T-helper 1 cell treated with Interleukin-12 subunit alpha and Interleukin-12 subunit beta and Interleukin-4 antibody, amounts not matched to agents 30 μg/mL and 1 μg/mL, for 36 hours (primary cell): ENCODE results near the gene PTPRN2.

ENCODE experiments used
- H3K27ac Mint-ChIP-seq: one replicate; pipeline ENCODE4 v1.8.0; 2021; ENCODE audit warnings: mild to moderate bottlenecking, mixed read lengths
- H3K27me3 Mint-ChIP-seq: one replicate; pipeline ENCODE4 v1.8.0; 2021; ENCODE audit warnings: low read depth, mixed read lengths
- H3K36me3 Mint-ChIP-seq: one replicate; pipeline ENCODE4 v1.8.0; 2021; ENCODE audit warnings: low read depth, mixed read lengths
- H3K4me1 Mint-ChIP-seq: one replicate; pipeline ENCODE4 v1.8.0; 2021; ENCODE audit warnings: low read depth, mixed read lengths
- H3K4me3 Mint-ChIP-seq: one replicate; pipeline ENCODE4 v1.8.0; 2021; ENCODE audit warnings: mild to moderate bottlenecking, moderate library complexity, mixed read lengths
- H3K9me3 Mint-ChIP-seq: one replicate; pipeline ENCODE4 v1.8.0; 2021; ENCODE audit warnings: mixed read lengths

The PTPRN2 gene

DNA sequence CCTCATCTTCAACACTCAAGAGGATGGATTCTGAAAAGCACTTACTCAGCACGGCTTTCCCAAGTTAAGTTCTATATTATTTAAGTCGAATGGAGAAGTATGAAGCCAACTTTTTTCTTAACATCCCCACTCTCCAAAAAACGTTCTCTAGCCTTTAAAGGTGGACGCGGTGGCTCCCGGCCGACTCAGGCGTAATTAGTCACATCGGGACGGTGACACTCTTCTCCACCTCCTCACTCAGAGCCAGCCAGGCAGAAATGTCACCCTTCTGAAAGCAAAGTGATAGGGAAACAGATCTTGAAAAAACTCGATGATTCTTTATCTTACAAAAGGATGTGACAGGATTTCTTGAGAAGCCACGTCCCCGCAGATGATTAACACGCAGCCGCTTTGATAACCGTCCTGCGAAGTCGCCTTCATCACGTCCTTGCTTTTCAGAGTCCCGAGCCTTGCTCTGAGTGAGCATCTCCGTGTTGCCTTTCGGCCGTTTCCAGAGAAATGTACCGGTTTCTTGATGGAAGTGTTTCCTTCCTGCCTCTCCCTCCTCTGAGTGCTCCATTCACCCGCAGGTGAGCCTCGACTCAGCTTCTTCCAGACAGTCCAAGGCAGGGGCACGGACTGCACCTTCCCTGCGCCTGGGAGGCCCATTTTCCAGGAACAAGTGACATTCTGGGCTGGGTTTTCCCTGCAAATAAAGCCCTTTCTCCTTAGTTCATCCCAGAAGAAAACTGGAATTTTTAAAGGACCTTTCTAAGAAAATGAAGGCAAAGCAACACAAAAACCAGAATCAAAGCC, 936.1 kb downstream of the PTPRN2 start:
- Mint-ChIP-seq H3K36me3 (no peaks in the 10 kb centered on the region), H3K4me3 (no peak overlapping the region), H3K4me1 (no peaks in the 10 kb centered on the region), H3K27ac (no peak overlapping the region), H3K27me3 (no peaks in the 10 kb centered on the region), H3K9me3 (no peaks in the 10 kb centered on the region)

DNA sequence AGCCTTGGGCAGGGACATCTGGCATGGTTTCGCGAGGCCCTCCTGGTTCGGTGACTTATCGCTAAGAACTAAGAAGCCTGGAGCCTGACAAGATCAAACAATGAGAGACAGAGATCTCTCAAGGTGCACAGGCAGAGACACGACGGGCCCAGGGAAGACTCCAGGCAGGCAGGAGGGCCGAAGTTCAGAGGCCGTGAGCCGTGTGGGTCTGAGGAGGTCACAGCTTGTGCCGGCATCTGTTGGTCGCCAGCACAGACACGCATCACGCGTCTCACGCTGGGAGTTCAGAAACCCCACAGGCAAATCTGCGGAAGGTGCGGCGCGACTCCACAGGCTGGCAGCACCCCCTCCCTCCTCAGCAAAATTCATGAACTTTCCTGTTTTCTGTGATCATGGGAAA, 936.8 kb downstream of the PTPRN2 start:
- H3K4me3 Mint-ChIP-seq = no peak overlapping the region
- no peaks in the 10 kb centered on the region for H3K27me3 Mint-ChIP-seq
- H3K27ac Mint-ChIP-seq = no peak overlapping the region
- H3K9me3 Mint-ChIP-seq = no peaks in the 10 kb centered on the region
- H3K36me3 Mint-ChIP-seq = no peaks in the 10 kb centered on the region
- no peaks in the 10 kb centered on the region for H3K4me1 Mint-ChIP-seq

DNA sequence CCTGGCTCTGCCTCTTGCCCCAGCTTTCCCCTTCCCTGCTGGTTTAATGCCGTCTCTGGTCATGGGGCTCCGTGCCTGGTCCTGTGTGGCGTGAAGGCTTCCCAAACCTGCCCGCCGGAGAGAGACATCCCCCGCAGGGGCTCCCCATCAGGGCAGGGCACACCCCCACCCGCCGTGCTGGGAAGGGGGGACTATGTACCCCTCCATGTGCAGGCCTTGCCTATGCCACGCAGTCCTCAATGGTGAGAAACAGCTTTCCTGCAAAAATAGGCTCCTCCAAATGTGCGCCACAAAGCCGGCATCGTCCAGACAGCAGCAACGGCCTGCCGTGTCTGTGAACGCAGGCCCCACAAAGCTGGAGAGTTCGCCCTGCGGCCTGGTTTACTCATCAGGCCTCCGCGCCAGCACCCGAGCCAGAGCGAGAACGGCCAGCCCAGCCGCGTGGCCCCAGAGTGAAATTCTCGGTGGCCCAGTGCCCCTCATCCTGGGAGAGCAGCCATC, 937.4 kb downstream of the PTPRN2 start:
- Mint-ChIP-seq H3K27me3 (no peaks in the 10 kb centered on the region), H3K4me3 (no peak overlapping the region), H3K4me1 (peaks cover 2% of the 10 kb centered on the region), H3K27ac (no peak overlapping the region), H3K36me3 (no peaks in the 10 kb centered on the region), H3K9me3 (no peaks in the 10 kb centered on the region)

DNA sequence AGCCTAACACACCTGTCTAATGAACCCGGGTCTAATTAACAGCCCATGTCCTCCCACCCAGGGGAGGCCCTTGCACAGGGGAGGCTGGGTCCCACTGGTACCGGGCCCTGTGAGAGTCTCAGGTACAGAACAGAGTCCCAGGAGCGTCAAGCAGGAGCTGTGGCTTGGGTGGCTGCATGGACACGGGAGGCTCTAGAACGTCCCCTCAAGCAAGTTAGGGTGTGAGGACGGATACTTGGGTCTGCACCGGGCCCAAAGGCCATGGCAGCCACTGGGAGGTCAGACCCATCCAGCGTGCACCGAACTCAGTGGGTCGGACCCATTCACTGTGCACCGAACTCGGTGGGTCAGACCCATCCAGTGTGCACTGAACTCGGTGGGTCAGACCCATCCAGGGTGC, 941.1 kb downstream of the PTPRN2 start:
- Mint-ChIP-seq H3K36me3 (no peaks in the 10 kb centered on the region), H3K4me1 (peaks cover 2% of the 10 kb centered on the region), H3K4me3 (no peak overlapping the region), H3K27ac (no peak overlapping the region), H3K27me3 (no peaks in the 10 kb centered on the region), H3K9me3 (peaks cover 4% of the 10 kb centered on the region)

DNA sequence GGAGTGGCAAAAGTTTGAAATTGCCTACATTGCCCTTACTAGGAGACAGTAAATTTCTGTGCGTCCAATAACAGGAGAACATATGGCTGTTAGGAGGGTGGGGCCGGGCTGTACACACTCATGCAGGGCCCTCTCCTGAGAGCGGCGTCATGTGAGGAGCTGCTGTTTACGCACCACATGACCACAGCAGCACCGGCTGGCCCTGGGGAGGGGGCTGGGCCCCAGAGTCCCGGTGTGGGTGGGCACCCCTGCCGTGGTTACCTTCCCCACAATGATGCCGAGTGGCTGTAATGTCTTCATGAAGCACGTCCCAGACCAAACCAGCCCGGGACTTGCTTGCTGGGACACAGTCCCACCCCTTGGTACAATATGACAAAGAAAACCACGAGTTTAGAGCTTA, 942.1 kb downstream of the PTPRN2 start:
- no peak overlapping the region for H3K27ac Mint-ChIP-seq
- H3K4me1 Mint-ChIP-seq = peaks cover 2% of the 10 kb centered on the region
- H3K27me3 Mint-ChIP-seq = no peaks in the 10 kb centered on the region
- H3K9me3 Mint-ChIP-seq = peaks cover 10% of the 10 kb centered on the region
- H3K36me3 Mint-ChIP-seq = no peaks in the 10 kb centered on the region
- no peak overlapping the region for H3K4me3 Mint-ChIP-seq

DNA sequence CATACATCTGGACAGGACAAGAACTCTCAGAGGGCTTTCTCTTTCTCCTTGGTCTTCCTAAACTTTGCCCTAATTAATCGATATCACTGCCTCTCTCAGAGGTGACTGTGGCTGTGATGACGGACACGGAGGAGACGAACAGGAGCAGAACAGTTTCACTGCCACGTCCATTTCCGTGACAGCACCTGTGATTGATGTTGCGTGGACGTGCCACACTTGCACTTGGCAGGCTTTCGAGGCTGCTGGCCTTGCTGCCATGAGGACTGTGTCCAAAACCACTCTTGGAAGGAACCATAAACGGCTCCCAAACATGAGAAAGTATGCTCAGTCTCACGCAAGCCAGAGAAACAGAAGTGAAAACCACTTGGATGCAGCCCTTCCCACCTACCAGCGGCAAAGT, 942.7 kb downstream of the PTPRN2 start:
- Mint-ChIP-seq H3K4me3 (no peak overlapping the region), H3K27ac (no peak overlapping the region), H3K4me1 (peaks cover 2% of the 10 kb centered on the region), H3K36me3 (no peaks in the 10 kb centered on the region), H3K27me3 (peaks cover 4% of the 10 kb centered on the region), H3K9me3 (peaks cover 16% of the 10 kb centered on the region)

DNA sequence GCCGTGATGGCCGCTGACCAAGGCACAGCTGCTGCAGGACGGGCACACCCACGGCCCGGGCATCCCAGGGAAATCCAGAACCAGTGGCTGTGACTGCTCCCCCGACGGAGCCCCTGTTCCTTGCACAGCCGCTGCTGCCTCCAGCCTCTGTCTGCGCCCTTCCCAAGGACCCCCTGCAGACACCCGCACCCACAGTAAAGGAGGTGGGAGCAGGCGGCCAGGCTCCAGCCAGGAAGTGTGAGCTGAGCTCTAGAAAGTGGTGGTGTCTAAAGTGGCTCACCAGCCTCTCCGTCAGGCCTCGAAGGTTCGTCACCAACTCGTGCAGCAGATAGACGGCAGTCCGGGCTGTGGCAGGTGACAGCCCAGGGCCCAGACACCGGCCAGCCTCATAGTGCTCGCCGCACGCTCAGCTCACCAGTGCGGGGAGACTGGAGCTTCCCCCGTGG, 944.1 kb downstream of the PTPRN2 start:
- Mint-ChIP-seq H3K27me3 (peaks cover 4% of the 10 kb centered on the region), H3K4me1 (peaks cover 2% of the 10 kb centered on the region), H3K4me3 (no peak overlapping the region), H3K9me3 (peaks cover 26% of the 10 kb centered on the region), H3K36me3 (no peaks in the 10 kb centered on the region), H3K27ac (no peak overlapping the region)

DNA sequence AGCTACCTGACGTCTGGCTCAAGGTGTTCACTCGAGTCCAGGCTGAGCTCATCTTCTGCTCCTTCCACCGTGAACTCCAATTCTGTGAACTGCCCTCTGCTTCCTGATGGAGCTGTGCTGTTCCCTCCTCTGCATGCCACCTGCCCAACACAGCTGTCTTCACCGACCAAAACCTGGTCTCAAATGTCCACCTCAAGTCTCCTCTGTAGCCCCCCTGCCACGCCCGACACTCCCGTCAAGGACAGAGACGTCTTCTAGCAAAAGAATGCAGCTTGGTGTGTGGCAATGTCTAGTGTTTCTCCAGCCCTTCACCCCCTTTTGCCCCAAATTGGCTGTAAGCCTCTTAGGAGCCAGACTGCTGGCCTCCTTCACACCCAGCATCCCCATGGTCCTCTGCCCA, 945.8 kb downstream of the PTPRN2 start:
- Mint-ChIP-seq H3K4me1 (peaks cover 2% of the 10 kb centered on the region), H3K27me3 (peaks cover 9% of the 10 kb centered on the region), H3K4me3 (no peak overlapping the region), H3K9me3 (peaks cover 26% of the 10 kb centered on the region), H3K27ac (no peak overlapping the region), H3K36me3 (no peaks in the 10 kb centered on the region)

DNA sequence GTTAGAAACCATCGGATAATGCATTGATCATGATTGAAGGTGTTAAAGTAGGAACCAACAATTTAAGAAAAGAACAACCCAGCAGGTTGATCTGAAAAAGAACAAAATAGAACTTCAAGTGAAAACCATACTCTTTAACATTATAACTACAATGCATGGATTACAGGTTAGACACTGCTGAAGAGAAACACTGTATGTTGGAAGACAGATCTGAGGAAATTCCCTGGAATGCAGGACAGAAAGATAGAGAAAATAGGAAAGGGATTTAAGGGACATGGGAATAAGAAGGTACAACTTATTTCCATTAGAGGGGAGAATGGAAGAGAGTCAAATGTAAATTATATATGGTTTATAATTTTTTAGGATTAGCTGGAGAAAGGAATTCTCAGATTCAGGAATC, 947.5 kb downstream of the PTPRN2 start:
- H3K9me3 Mint-ChIP-seq = peaks cover 26% of the 10 kb centered on the region
- no peak overlapping the region for H3K27ac Mint-ChIP-seq
- no peaks in the 10 kb centered on the region for H3K4me1 Mint-ChIP-seq
- no peak overlapping the region for H3K4me3 Mint-ChIP-seq
- H3K36me3 Mint-ChIP-seq = no peaks in the 10 kb centered on the region
- peaks cover 26% of the 10 kb centered on the region for H3K27me3 Mint-ChIP-seq

DNA sequence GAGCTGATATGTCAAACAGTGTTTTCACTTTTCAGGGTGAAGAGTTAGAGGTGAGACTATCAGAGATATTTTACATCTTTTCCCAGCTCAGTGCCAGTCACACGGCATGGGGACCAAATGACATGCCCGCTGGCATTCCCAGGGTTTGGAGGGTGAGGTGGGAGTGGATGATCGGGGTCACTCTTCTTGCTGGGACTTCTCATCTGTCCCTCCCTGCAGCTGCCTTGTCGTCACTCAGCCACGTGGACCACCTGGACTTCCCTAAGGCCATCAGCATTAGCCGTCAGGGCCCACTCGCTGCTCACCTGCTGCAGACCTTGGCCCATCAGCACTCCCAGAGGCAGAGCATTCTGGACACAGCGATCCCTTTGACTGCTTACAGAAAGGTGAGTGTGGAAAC, 949.1 kb downstream of the PTPRN2 start:
- H3K9me3 Mint-ChIP-seq = peaks cover 26% of the 10 kb centered on the region
- H3K4me1 Mint-ChIP-seq = no peaks in the 10 kb centered on the region
- H3K27ac Mint-ChIP-seq = no peak overlapping the region
- no peaks in the 10 kb centered on the region for H3K36me3 Mint-ChIP-seq
- H3K4me3 Mint-ChIP-seq = no peak overlapping the region
- H3K27me3 Mint-ChIP-seq = peaks cover 26% of the 10 kb centered on the region

DNA sequence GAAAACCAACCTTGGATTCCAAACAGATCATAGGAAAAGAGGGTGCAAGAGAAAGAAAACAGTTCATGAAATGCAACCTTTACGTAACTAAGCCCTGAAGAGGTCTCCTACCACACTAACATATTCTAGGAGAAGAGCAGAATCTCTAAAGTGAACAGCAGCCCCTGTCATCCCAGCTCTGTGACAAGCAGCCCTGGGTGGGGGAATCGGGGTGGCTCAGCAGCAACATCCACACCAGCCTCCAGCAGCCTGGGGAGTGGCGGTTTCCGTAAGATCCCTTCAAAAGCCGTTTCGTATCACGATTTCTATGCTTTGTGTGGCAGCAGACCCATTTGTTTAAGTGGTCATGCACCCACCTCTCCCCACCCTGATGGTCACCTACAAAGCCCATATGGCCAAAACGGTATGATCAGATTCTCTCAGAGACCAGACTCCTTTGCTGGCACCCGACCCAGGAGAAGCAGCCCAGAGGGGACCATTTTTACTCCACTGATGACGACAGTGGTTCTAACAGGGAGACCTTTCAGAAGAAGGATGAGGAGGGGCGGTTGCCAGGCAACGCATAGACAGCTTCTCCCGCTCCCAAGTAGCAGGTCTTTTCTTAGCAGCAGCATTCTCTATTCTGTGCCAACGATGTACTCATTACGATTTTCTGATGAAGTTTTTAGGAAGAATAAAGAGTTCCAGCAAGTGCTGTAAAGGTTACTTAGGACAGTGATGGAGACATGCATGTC, 950.2 kb downstream of the PTPRN2 start:
- no peaks in the 10 kb centered on the region for H3K36me3 Mint-ChIP-seq

DNA sequence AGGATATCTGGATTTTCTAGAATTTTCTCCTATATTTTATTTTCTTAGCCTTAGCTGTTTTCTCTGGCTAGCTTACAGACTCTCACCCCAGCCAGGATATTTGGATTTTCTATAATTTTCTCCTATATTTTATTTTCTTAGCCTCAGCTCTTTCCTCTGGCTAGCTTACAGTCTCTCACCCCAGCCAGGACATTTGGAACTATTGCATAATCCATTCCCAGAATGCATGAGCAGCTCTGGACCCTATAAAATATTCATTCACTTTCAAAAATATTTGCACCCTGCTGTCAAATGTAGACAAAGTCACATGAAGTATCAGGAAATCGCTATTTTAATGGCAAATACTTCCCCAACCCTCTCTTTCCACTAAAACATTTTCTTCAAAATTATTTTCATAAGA, 952.0 kb downstream of the PTPRN2 start:
- Mint-ChIP-seq H3K4me1 (no peaks in the 10 kb centered on the region), H3K27me3 (peaks cover 31% of the 10 kb centered on the region), H3K9me3 (peaks cover 18% of the 10 kb centered on the region), H3K27ac (no peak overlapping the region), H3K4me3 (no peak overlapping the region), H3K36me3 (no peaks in the 10 kb centered on the region)

More for the DNA sequence above, 950.2 kb downstream of the PTPRN2 start:
- Mint-ChIP-seq H3K27ac (no peak overlapping the region), H3K27me3 (peaks cover 26% of the 10 kb centered on the region), H3K4me1 (no peaks in the 10 kb centered on the region), H3K9me3 (peaks cover 26% of the 10 kb centered on the region), H3K4me3 (no peak overlapping the region)

DNA sequence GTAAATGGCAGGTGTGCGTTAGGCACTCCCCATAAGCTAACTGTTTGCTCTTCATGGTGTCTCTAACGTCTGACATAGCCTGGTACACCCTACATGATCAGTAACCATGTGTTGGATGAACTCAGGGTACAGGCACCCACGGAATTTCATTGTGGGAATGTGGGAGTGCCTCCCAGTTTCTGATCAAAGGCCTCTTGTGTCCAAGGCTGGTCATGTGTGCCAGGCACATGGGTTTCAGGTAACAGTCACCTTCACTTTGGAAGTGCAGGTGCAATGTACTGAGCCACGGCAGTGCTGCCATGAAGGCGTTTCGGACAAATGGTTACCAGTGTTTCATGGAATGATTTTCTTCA, 952.5 kb downstream of the PTPRN2 start:
- no peak overlapping the region for H3K4me3 Mint-ChIP-seq
- H3K36me3 Mint-ChIP-seq = no peaks in the 10 kb centered on the region
- H3K27ac Mint-ChIP-seq = no peak overlapping the region
- peaks cover 33% of the 10 kb centered on the region for H3K27me3 Mint-ChIP-seq
- no peaks in the 10 kb centered on the region for H3K4me1 Mint-ChIP-seq
- peaks cover 12% of the 10 kb centered on the region for H3K9me3 Mint-ChIP-seq

DNA sequence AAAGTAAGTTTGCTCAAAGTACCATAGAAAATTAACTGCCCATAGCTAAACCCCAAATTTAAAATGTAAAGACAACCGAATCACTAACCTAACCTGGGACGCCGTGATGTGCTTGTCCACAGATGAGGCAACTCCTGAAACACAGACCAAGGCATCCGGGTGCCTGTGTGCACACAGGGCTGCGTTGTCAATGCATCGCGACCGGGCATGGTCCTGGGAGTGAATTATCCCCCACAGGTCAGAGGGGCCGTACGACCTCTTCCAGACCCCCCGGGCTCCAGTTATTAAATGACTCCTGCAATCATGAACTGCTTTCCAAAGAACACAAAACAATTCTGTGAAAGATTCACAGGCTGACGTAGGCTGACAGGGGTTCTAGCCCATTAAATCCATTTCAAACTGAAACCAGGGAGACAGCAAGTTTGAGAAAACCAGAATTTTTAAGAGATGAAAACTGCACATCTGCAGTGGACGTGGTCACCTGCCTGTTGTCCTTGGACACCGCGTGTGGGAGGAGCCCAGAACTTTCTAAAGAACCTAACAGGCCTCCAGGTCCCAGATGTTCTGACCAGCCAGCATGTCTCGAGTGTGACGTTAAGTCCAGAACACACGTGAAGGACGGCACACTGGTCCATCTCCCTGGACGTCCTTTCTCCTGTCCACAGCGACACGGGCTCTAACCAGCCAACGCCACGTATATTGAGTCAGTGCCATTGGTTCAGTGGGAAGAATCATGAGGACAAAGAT, 953.0 kb downstream of the PTPRN2 start:
- peaks cover 7% of the 10 kb centered on the region for H3K9me3 Mint-ChIP-seq
- H3K36me3 Mint-ChIP-seq = no peaks in the 10 kb centered on the region
- H3K27me3 Mint-ChIP-seq = peaks cover 32% of the 10 kb centered on the region
- no peaks in the 10 kb centered on the region for H3K4me1 Mint-ChIP-seq
- H3K4me3 Mint-ChIP-seq = no peak overlapping the region
- no peak overlapping the region for H3K27ac Mint-ChIP-seq
